Ovary (tissue), 9 donors: ENCODE results near the gene MRPS23. TPM values are rescaled to one million over a fixed set of nuclear protein-coding genes. Genes with fewer than 3 reads are reported as not detected.

Experiments
- DNase-seq, 5 donors: peaks; one replicate each; pipeline ENCODE4 v3.0.0-alpha.2; 2019 to 2020
- H3K27ac ChIP-seq, 2 donors: fragments of 200-600 bp; one replicate each; pipeline versions ENCODE4 v1.5.1 to v1.8.0; 2019 to 2022
- H3K27me3 ChIP-seq: fragments of 200-600 bp; one replicate; pipeline ENCODE4 v1.8.0; 2022
- H3K36me3 ChIP-seq: fragments of 200-600 bp; sonication (generic); one replicate; pipeline ENCODE4 v1.5.1; 2019
- H3K4me1 ChIP-seq: one replicate; pipeline ENCODE4 v1.8.1; 2013; ENCODE audit warnings: mild to moderate bottlenecking, moderate library complexity; ENCODE audit not compliant: insufficient read depth
- H3K4me3 ChIP-seq: fragments of 200-600 bp; sonication (generic); one replicate; pipeline ENCODE4 v1.5.1; 2017
- H3K9me3 ChIP-seq, 2 donors: fragments of 200-600 bp in 1 of 2; sonication (generic) in 1 of 2; one replicate each; pipeline versions ENCODE4 v1.5.1 to v1.8.1; 2013 to 2019; ENCODE audit warnings: mild to moderate bottlenecking in 1 of 2, moderate library complexity in 1 of 2
- CTCF ChIP-seq, 3 donors: fragments of 450-650 bp in 2 of 3; fragments of 200-600 bp in 1 of 3; IDR thresholded peaks; one replicate each; pipeline versions ENCODE4 v1.5.1 to v1.8.0; 2016 to 2022; ENCODE audit warnings: antibody characterized with exemption in 3 of 3, mild to moderate bottlenecking in 1 of 3
- EP300 ChIP-seq: sonication (generic); formaldehyde crosslinking; IDR thresholded peaks from one replicate; pipeline ENCODE4 v1.6.1; 2017; ENCODE audit warnings: antibody characterized with exemption
- POLR2A ChIP-seq: fragments of 450-650 bp; IDR thresholded peaks from one replicate; pipeline ENCODE4 v1.6.1; 2017; ENCODE audit warnings: antibody characterized with exemption, mild to moderate bottlenecking, moderate library complexity
- WGBS, 3 donors: extraction: QIAGEN DNeasy Blood & Tissue Kit in 1 of 3; methylation state at CpG; one replicate each; pipeline versions ENCODE4 v1.1.5 to v1.1.7; 2013 to 2017; 5-methylcytosine and 5-hydroxymethylcytosine counted together
- intact Hi-C, 4 donors: fragments of 100-400 bp; cut with DNase I; formaldehyde crosslinking; loops; one replicate each; pipeline versions ENCODE4 v1.11.0 to v1.15.1; 2022 to 2023
- polyA plus RNA-seq, 2 donors: library from polyadenylated mRNA; stranded (reverse); fragments of 200-250 nt in 1 of 2; fragments of 350-450 nt in 1 of 2; fragmentation: Illumina TruSeq in 1 of 2; extraction: RNeasy Lipid Tissue Mini Kit (QIAGEN cat#74804) in 1 of 2; gene quantifications; one replicate each; pipeline ENCODE4 v1.2.3, GENCODE V29; 2013 to 2014
- total RNA-seq, 7 donors: library from RNA; depleted of rRNA in 2 of 7; stranded (reverse); fragments of >200 nt in 2 of 7; fragmentation: NEBNext Ultra II Directional in 3 of 7; extraction: Animal tissue kit (Norgen Biotek cat#: 25700) in 3 of 7; gene quantifications; one replicate each; pipeline versions ENCODE4 v1.1.0 to v1.2.4, GENCODE V29; 2016 to 2023
- donor health status: DM: no; HTN: no; CAD: no; lungs with moderate emphysema.
- donor health status: DM: no; HTN: no; CAD: no.
- donor health status: Bipolar disorder and iron deficiency.
- donor health status: DM: yes; HTN: yes; CAD: no.
- donor health status: DM: no; HTN: no; CAD: no.
- donor health status: DM: yes; HTN: yes; CAD: no.

Gene MRPS23
- total and polyA plus RNA-seq, 9 donors, result 12.2 to 37.9 (median 31.1) TPM

- WGBS, 3 donors, result 89 to 93% (median 89%) methylated on average over 7 of the region's 7 CpGs
- intact Hi-C loops, result loop anchor here in 1 of 4 donors (5.0 kb wide), 1 partner anchor 81 kb away; no protein-coding TSS in a partner anchor
- H3K4me1 ChIP-seq, result peaks cover 28% of the 10 kb centered on the region
- no peaks in the 10 kb centered on the region for H3K36me3 ChIP-seq
- H3K9me3 ChIP-seq, result no peaks in the 10 kb centered on the region
- DNase-seq, result no peak
- H3K27me3 ChIP-seq, result no peaks in the 10 kb centered on the region
- TF ChIP-seq POLR2A (no peak), CTCF (IDR thresholded peaks at IDR 0.05) (no peak), EP300 (no peak)
- no peak overlapping the region for H3K27ac ChIP-seq
- H3K4me3 ChIP-seq, result no peak overlapping the region
Observed at GRCh38 chr17:57871155-57871554, 21.3 kb upstream of the MRPS23 start.

GRCh38 chr17:57870283-57870635, 20.4 kb upstream of the MRPS23 start:
- intact Hi-C loops, result loop anchor here in 1 of 4 donors (5.0 kb wide), 1 partner anchor 82 kb away; no protein-coding TSS in a partner anchor
- H3K4me1 ChIP-seq, result peaks cover 20% of the 10 kb centered on the region
- no peak overlapping the region for H3K27ac ChIP-seq
- H3K4me3 ChIP-seq, result no peak overlapping the region
- TF ChIP-seq CTCF (IDR thresholded peaks at IDR 0.05) (no peak), EP300 (no peak), POLR2A (no peak)
- no peak for DNase-seq
- no peaks in the 10 kb centered on the region for H3K27me3 ChIP-seq
- no peaks in the 10 kb centered on the region for H3K36me3 ChIP-seq
- no peaks in the 10 kb centered on the region for H3K9me3 ChIP-seq

- no peaks in the 10 kb centered on the region for H3K27me3 ChIP-seq
- no peak overlapping the region for H3K4me3 ChIP-seq
- 75 to 78% (median 77%) methylated on average over 9 of the region's 9 CpGs for WGBS, 3 donors
- TF ChIP-seq POLR2A, result no peak
- DNase-seq, result no peak
- H3K36me3 ChIP-seq, result no peaks in the 10 kb centered on the region
- H3K4me1 ChIP-seq, result peaks cover 16% of the 10 kb centered on the region
- intact Hi-C loops, result loop anchor here in 2 of 4 donors (5.0 kb wide), 1 partner anchor 83 kb away; no protein-coding TSS in a partner anchor
- no peak overlapping the region for H3K27ac ChIP-seq
- H3K9me3 ChIP-seq, result no peaks in the 10 kb centered on the region
Observed at GRCh38 chr17:57869617-57870282, 19.9 kb upstream of the MRPS23 start.

GRCh38 chr17:57868910-57869616, 19.2 kb upstream of the MRPS23 start:
- DNase-seq, result no peak
- 90 to 93% (median 91%) methylated on average over 13 of the region's 13 CpGs for WGBS, 3 donors
- no peak for TF ChIP-seq CTCF (IDR thresholded peaks at IDR 0.05)
- TF ChIP-seq EP300, result no peak
- TF ChIP-seq POLR2A, result no peak
- no peaks in the 10 kb centered on the region for H3K9me3 ChIP-seq
- intact Hi-C loops, result loop anchor here in 1 of 4 donors (5.0 kb wide), 1 partner anchor 83 kb away; no protein-coding TSS in a partner anchor
- peaks cover 12% of the 10 kb centered on the region for H3K4me1 ChIP-seq
- peak overlapping the region in 1 of 2 donors; percentile 66 for H3K27ac ChIP-seq
- H3K36me3 ChIP-seq, result no peaks in the 10 kb centered on the region
- no peak overlapping the region for H3K4me3 ChIP-seq
- no peaks in the 10 kb centered on the region for H3K27me3 ChIP-seq
